HG03139 (cell line): Measurements from ENCODE around the gene PCDHGA1.
"Not testable (repeated sequence)": the region's sequence is repeated elsewhere in the genome, so short reads cannot be mapped to it uniquely, and the experiment has no call there.

Source experiments
- ATAC-seq: cut with Tn5 transposase; IDR thresholded peaks from one replicate; pipeline ENCODE4 v1.9.1; 2021; ENCODE audit not compliant: unreplicated experiment

The PCDHGA1 gene

DNA sequence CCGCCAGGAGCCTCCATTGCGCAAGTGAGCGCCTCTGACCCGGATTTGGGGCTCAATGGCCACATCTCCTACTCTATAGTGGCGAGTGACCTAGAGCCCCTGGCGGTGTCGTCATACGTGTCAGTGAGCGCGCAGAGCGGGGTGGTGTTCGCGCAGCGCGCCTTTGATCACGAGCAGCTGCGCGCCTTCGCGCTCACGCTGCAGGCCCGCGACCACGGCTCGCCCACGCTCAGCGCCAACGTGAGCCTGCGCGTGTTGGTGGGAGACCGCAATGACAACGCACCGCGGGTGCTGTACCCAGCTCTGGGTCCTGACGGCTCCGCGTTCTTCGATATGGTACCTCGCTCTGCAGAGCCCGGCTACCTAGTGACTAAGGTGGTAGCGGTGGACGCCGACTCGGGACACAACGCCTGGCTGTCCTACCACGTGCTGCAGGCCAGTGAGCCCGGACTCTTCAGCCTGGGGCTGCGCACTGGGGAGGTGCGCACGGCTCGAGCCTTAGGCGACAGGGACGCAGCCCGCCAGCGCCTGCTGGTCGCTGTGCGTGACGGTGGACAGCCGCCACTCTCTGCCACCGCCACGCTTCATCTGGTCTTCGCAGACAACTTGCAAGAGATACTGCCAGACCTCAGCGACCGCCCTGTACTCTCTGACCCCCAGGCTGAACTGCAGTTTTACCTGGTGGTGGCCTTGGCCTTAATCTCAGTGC lies 79.4 kb downstream of the PCDHGA1 start:
- ATAC-seq, result no peak

DNA sequence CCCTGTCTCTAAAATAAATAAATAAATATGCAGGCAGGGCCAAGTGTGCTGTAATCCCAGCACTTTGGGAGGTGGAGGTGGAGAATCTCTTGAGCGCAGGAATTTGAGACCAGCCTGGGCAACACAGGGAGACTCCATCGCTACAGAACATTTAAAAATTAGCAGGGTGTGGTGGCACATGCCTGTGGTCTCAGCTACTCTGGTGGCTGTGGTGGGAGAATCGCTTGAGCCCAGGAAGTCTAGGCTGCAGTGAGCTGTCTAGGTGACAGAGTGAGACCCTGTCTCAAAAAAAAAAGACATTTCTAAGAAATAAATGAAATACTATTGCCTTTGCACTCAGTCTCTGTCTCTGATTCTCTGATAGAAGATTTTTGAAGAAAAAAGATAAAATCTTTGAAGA lies 81.3 kb downstream of the PCDHGA1 start:
- no peak for ATAC-seq

DNA sequence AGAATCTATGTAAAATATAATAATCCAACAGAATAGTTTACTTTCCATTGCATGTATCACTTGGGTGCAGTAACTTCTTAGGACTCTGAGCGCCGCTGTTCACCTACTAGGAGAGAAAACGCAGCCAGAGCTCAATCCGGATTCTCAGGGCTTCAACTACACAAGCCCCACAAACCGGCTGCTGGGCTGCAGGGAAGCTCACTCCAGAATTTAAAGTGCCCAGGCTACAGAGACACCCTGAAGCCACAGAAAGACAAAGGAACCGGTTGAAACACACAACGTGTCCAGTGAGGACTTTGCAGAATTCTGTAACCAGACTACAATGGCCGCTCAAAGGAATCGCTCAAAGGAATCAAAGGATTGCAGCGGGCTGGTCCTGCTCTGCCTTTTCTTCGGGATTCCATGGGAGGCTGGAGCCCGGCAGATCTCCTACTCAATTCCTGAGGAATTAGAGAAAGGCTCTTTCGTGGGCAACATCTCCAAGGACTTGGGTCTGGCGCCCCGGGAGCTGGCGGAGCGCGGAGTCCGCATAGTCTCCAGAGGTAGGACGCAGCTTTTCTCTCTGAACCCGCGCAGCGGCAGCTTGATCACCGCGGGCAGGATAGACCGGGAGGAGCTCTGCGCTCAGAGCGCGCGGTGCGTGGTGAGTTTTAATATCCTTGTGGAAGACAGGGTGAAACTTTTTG lies 82.7 kb downstream of the PCDHGA1 start, which contains the start of gene PCDHGA10:
Gene PCDHGA10 (plus strand): TSS at position 134 of the 686 bp plus-strand sequence. CDS start 189 bp downstream, at position 323.
- ATAC-seq, result peak; percentile 81

DNA sequence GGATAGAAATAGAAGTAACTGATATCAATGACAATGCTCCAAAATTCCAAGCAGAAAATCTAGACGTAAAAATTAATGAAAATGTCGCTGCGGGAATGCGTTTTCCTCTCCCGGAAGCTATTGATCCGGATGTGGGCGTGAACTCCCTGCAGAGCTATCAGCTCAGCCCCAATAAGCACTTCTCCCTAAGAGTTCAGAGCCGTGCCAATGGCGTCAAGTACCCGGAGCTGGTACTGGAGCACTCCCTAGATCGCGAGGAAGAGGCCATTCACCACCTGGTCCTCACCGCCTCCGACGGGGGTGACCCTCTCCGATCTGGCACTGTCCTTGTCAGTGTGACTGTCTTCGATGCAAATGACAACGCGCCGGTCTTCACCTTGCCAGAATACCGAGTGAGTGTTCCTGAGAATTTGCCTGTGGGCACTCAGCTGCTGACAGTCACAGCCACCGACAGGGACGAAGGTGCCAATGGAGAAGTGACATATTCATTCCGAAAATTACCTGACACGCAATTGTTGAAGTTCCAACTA lies 83.3 kb downstream of the PCDHGA1 start:
- no peak for ATAC-seq

DNA sequence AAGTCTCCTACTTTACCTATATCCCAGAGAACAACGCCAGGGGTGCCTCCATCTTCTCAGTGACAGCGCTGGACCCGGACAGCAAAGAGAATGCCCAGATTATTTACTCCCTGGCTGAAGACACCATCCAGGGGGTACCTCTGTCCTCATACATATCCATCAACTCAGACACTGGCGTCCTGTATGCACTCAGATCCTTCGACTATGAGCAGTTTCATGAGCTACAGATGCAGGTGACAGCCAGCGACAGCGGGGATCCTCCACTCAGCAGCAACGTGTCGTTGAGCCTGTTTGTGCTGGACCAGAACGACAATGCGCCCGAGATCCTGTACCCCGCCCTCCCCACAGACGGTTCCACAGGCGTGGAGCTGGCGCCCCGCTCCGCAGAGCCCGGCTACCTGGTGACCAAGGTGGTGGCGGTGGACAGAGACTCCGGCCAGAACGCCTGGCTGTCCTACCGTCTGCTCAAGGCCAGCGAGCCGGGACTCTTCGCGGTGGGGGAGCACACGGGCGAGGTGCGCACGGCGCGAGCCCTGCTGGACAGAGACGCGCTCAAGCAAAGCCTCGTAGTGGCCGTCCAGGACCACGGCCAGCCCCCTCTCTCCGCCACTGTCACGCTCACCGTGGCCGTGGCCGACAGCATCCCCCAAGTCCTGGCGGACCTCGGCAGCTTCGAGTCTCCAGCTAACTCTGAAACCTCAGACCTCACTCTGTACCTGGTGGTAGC lies 84.4 kb downstream of the PCDHGA1 start:
- ATAC-seq, result not testable (repeated sequence)

DNA sequence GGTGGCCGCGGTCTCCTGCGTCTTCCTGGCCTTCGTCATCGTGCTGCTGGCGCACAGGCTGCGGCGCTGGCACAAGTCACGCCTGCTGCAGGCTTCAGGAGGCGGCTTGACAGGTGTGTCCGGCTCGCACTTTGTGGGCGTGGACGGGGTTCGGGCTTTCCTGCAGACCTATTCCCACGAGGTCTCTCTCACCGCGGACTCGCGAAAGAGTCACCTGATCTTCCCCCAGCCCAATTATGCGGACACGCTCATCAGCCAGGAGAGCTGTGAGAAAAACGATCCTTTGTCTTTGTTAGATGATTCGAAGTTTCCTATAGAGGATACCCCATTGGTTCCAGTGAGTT lies 84.9 kb downstream of the PCDHGA1 start:
- ATAC-seq, result not testable (repeated sequence)

DNA sequence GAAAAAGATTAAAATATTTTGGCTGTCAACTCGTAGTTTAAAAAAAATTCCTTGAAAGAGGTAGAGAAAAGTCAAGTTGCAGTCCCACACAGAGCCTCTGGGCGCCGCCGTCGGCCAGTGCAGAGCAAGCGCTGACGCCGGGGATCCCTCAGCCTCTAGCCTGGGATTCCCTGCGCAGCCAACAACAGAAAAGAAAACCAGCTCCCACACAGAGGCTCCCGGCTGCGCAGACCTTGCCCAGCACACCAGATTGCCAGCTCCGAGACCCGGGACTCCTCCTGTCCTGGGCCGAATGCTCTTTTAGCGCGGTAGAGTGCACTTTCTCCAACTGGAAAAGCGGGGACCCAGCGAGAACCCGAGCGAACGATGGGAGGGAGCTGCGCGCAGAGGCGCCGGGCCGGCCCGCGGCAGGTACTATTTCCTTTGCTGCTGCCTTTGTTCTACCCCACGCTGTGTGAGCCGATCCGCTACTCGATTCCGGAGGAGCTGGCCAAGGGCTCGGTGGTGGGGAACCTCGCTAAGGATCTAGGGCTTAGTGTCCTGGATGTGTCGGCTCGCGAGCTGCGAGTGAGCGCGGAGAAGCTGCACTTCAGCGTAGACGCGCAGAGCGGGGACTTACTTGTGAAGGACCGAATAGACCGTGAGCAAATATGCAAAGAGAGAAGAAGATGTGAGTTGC lies 87.3 kb downstream of the PCDHGA1 start, which contains the start of gene PCDHGB7:
Gene PCDHGB7 (plus strand): TSS at position 184 of the 679 bp plus-strand sequence. CDS start 183 bp downstream, at position 367.
- peak; percentile 68 for ATAC-seq

DNA sequence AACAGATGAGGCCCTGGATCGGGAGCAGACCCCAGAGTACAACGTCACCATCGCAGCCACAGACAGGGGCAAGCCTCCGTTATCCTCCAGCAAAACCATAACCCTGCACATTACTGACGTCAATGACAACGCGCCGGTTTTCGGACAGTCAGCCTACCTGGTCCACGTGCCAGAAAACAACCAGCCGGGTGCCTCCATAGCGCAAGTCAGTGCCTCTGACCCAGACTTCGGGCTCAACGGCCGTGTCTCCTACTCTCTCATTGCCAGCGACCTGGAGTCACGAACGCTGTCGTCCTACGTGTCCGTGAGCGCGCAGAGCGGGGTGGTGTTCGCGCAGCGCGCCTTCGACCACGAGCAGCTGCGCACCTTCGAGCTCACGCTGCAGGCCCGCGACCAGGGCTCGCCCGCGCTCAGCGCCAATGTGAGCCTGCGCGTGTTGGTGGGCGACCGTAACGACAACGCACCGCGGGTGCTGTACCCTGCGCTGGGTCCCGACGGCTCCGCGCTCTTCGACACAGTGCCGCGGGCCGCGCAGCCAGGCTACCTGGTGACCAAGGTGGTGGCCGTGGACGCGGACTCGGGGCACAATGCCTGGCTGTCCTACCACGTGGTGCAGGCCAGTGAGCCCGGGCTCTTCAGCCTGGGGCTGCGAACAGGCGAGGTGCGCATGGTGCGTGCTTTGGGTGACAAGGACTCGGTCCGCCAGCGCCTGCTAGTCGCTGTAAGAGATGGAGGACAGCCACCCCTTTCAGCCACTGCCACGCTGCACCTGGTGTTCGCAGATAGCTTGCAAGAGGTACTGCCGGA lies 89.0 kb downstream of the PCDHGA1 start:
- ATAC-seq, result no peak

DNA sequence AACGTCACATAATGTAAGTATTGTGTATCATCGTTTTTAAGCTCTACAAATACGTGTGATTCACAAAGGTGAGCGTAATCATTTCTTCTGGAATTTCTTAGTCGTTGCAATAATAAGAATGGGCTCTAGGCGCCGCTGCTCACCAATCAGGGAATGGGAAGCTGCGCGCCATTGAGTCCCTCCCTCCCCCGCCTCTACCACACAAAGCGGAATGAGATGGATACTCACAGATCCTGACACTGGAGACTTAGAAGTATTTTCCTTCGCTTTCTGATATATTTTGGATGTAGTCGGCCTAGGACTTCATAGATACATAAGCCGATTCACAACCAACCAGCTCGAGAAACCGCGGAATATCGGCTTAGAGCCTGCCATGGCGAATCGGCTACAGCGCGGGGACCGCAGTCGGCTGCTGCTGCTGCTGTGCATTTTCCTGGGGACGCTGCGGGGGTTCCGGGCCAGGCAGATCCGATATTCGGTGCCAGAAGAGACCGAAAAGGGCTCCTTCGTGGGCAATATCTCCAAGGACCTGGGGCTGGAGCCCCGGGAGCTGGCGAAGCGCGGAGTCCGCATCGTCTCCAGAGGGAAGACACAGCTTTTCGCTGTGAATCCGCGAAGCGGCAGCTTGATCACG lies 90.7 kb downstream of the PCDHGA1 start, which contains the start of gene PCDHGA11:
Gene PCDHGA11 (plus strand): TSS at position 197 of the 634 bp plus-strand sequence. CDS start 177 bp downstream, at position 374.
- no peak for ATAC-seq

DNA sequence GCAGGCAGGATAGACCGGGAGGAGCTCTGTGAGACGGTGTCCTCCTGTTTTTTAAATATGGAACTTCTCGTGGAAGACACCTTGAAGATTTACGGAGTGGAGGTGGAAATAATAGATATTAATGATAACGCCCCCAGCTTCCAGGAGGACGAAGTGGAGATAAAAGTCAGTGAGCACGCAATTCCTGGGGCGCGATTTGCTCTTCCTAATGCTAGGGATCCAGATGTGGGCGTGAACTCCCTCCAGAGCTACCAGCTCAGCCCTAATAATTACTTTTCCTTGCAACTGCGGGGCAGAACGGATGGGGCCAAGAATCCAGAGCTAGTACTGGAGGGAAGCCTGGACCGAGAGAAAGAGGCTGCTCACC lies 91.2 kb downstream of the PCDHGA1 start:
- no peak for ATAC-seq

DNA sequence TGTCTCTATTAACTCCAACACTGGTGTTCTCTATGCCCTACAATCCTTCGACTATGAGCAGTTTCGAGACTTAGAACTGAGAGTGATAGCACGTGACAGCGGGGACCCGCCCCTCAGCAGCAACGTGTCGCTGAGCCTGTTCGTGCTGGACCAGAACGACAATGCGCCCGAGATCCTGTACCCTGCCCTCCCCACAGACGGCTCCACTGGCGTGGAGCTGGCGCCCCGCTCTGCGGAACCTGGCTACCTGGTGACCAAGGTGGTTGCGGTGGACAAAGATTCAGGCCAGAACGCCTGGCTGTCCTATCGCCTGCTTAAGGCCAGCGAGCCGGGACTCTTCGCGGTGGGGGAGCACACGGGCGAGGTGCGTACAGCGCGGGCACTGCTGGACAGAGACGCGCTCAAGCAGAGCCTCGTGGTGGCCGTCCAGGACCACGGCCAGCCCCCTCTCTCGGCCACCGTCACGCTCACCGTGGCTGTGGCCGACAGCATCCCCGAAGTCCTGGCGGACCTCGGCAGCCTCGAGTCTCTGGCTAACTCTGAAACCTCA lies 92.5 kb downstream of the PCDHGA1 start:
- no peak for ATAC-seq

DNA sequence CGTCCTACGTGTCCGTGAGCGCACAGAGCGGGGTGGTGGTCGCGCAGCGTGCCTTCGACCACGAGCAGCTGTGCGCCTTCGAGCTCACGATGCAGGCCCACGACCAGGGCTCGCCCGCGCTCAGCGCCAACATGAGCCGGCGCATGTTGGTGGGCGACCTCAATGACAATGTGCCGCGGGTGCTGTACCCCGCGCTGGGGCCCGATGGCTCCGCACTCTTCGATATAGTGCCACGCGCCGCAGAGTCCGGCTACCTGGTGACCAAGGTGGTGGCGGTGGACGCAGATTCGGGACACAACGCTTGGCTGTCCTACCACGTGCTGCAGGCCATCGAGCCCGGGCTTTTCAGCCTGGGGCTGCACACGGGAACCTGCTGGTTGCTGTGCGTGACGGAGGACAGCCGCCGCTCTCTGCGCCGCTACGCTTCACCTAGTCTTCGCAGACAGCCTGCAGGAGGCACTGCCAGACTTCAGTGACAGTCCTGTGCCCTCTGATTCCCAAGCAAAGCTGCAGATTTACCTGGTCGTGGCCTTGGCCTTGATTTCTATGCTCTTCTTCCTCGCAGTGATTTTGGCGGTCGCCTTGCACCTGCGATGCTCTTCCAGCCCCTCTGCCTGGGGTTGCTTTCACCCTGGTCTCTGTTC lies 97.6 kb downstream of the PCDHGA1 start:
- no peak for ATAC-seq

DNA sequence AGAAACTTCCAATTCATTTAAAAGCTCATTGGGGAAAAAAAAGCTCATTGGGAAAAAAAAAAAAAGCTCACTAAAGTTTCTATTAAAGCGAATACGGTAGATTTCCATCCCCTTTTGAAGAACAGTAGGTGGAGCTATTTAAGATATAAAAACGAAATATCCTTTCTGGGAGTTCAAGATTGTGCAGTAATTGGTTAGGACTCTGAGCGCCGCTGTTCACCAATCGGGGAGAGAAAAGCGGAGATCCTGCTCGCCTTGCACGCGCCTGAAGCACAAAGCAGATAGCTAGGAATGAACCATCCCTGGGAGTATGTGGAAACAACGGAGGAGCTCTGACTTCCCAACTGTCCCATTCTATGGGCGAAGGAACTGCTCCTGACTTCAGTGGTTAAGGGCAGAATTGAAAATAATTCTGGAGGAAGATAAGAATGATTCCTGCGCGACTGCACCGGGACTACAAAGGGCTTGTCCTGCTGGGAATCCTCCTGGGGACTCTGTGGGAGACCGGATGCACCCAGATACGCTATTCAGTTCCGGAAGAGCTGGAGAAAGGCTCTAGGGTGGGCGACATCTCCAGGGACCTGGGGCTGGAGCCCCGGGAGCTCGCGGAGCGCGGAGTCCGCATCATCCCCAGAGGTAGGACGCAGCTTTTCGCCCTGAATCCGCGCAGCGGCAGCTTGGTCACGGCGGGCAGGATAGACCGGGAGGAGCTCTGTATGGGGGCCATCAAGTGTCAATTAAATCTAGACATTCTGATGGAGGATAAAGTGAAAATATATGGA lies 100.2 kb downstream of the PCDHGA1 start, which contains the start of gene PCDHGA12:
Gene PCDHGA12 (plus strand): TSS at position 176 of the 782 bp plus-strand sequence. CDS start 253 bp downstream, at position 429.
- ATAC-seq, result peak; percentile 89

DNA sequence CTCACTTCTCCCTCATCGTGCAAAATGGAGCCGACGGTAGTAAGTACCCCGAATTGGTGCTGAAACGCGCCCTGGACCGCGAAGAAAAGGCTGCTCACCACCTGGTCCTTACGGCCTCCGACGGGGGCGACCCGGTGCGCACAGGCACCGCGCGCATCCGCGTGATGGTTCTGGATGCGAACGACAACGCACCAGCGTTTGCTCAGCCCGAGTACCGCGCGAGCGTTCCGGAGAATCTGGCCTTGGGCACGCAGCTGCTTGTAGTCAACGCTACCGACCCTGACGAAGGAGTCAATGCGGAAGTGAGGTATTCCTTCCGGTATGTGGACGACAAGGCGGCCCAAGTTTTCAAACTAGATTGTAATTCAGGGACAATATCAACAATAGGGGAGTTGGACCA lies 101.0 kb downstream of the PCDHGA1 start:
- ATAC-seq, result no peak

DNA sequence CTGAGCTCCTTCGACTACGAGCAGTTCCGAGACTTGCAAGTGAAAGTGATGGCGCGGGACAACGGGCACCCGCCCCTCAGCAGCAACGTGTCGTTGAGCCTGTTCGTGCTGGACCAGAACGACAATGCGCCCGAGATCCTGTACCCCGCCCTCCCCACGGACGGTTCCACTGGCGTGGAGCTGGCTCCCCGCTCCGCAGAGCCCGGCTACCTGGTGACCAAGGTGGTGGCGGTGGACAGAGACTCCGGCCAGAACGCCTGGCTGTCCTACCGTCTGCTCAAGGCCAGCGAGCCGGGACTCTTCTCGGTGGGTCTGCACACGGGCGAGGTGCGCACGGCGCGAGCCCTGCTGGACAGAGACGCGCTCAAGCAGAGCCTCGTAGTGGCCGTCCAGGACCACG lies 102.0 kb downstream of the PCDHGA1 start:
- ATAC-seq, result not testable (repeated sequence)

DNA sequence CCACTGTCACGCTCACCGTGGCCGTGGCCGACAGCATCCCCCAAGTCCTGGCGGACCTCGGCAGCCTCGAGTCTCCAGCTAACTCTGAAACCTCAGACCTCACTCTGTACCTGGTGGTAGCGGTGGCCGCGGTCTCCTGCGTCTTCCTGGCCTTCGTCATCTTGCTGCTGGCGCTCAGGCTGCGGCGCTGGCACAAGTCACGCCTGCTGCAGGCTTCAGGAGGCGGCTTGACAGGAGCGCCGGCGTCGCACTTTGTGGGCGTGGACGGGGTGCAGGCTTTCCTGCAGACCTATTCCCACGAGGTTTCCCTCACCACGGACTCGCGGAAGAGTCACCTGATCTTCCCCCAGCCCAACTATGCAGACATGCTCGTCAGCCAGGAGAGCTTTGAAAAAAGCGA lies 102.4 kb downstream of the PCDHGA1 start:
- ATAC-seq, result not testable (repeated sequence)

DNA sequence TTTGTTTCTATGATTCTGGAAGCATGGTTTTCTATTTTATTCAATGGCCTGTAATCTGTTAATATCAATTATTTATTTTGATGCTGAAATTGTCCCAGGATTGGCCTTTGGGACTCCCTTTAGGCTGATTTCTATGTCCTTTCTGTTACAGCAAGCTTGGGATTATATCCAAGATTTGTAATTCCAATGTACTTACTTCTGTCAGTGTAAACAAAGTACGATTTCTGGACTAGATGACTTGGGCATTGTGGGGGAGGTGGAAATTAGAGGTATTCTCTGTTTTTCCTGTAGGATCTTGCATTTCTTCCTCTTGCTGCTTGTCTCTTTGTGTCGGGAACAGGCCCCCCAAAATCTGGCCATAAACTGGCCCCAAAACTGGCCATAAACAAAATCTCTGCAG lies 103.7 kb downstream of the PCDHGA1 start:
- no peak for ATAC-seq

DNA sequence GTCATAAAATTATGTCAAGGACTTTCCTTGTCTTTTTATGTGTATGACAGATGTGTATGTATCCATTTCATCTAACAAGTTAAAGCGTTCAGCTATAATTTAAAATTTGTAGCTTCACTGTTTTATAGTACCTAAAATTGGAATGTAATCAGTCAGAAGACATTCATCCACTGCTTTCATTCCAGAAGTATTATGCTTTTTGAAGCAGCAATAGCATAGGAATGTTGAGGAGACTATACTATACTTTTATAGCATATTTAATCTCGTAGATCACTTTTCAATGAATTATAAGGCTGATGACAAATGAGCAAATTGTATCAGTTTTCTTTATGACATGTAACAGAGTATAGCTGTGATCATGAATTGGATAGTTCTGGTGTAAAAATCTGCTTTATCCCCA lies 106.9 kb downstream of the PCDHGA1 start:
- ATAC-seq, result no peak
